GM18507 (cell line): ENCODE measurements around the gene SLC29A3.

Experiments
- DNase-seq: peaks from one replicate; pipeline ENCODE4 v3.0.0; 2011; ENCODE audit warnings: low read depth; ENCODE audit not compliant: insufficient read length; ENCODE audit errors: extremely low spot score
- FAIRE-seq: peaks from 2 replicates; lab custom pipeline; 2011; peaks lifted over from hg19 to GRCh38; lab: Jason Lieb, UNC

SLC29A3 gene

DNA sequence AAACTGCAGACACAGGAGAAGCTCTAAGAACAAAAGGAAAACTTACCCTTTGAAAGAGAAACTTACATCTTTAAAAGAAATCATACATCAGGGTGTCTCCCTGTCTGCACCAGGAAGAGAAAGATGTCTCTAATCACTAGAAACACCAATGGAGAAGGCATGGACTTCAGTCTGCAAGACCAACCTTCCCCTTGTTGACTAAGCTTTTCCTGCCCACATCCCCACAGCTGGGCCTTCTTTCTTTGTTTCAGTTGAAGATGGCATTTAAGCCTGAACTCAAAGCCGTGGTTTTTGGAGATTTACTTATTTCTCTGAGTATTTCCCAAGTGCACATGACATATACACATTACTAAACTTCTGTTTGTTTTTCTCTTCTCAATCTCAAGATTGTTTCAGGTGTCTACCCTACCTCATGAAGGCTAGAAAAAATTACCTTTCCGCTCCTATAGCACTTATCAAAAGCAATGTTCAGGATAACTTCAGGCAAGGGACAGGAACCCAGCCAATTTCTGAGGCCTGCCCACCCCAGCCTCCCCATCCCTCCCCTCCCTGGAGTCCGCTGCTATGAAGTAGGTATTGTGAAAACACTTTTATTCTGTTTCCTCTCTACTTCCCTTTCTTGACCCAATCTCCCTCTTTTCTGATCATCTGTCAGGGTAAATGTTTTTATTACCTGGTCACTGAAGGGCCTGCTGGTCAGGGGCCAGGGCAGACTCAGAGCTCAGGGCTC lies 2.8 kb upstream of the SLC29A3 start:
- FAIRE-seq (no peak), DNase-seq (no peak)

DNA sequence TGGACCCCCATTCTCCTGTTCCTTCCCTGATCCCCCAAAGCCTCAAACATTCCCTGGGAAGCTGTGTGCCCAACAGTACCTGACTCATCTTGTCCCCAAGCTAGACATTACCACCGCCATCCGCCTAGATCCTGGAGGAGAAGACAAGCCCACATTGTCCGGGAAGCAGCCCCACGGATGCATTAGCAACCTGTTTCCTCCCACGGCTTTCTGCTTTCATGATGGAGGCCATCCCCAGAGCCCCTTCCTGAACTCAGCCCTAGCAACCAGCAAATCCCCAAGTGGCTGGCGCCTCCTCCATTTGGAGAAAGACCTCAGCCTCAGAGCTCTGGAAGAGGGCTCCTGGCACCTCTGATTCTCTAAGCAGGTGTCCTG lies 2.3 kb upstream of the SLC29A3 start:
- no peak for FAIRE-seq

DNA sequence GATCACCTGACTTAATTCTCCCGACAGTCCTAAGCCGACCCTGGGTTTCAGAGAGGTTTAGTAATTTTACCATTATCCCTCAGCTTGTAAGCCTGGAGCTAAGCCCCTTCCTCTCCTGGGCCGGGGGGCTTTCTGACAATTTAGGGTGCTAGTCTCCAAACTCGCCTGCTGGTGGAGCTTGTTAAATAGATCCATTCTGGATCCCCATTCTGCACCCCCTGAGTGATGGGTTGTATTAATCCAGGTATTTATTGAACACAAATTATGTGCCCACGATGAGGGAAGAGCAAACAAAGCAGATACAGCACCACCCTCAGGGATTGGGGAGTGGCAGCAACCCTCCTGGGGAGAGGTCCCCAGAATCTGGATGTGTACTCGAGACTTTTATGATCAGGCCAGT lies 1.3 kb upstream of the SLC29A3 start:
- DNase-seq (no peak), FAIRE-seq (no peak)

More for the DNA sequence above, 2.3 kb upstream of the SLC29A3 start:
- no peak for DNase-seq

DNA sequence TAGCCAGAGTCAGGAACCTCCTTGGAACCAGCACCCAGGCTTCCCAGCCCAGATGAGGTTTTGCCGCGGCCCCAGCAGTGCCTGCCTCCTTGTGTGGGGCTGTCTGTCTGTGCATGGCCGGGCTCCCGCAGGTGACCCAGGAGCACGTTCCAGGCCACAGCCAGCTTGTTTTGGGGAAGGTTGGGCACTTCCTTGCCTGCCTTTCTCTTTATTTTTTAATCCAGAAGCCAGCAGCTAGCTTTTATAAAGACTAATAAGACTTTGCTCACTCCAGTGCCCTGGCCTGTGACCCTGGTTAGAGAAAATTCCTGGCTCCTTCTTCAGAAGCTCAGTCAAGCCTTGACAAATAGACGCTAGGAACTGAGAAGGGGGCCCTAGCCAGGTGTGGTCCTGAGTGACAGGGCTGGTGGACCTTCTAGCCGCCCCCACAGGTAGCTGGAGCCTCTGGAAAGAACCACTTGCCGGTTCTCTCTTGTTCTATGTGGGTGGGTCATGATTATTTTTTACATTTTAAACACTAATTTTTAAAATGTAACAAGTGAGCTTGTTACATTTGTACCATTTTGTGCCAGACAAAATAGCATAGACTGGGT lies 837 bp downstream of the SLC29A3 start:
- DNase-seq: no peak
- no peak for FAIRE-seq

DNA sequence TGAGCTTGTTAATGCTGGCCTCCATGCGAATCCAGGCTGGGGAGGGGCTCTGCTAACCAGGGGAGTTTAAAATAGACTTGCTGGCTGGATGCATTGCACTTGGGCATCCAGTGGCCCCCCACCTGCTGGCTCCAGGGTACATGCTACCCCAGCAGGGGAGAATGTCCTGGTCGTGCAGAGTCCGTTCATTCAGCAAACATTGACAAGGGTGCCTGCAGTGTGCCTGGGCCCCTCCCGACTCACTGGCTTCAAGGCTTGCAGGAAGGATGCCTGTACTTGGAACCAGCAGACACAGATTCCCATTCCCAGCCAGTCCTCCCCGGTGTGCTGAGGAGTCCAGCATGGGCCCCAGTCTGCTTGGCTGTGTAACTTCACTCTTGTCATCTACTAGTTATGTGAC lies 1.5 kb downstream of the SLC29A3 start:
- DNase-seq (no peak), FAIRE-seq (no peak)

DNA sequence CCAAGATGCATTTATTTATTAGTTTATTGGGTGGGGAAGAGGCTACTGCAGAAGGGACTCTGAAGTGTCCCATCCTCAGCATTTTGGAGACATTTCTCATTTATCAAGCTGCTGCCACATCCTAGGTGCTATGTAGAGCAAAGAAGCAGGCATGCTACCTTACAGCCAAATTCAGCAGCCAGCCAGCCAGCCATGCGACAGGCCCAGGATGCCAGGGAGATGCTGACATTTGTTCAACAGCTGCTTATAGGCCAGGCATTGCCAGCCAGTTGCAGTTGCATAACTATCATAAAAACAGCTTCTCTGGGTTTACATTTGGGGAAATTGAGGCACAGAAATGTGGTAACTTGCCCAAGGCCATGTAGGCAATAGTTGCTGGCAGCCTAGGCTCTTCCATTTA lies 2.3 kb downstream of the SLC29A3 start:
- no peak for FAIRE-seq
- no peak for DNase-seq

DNA sequence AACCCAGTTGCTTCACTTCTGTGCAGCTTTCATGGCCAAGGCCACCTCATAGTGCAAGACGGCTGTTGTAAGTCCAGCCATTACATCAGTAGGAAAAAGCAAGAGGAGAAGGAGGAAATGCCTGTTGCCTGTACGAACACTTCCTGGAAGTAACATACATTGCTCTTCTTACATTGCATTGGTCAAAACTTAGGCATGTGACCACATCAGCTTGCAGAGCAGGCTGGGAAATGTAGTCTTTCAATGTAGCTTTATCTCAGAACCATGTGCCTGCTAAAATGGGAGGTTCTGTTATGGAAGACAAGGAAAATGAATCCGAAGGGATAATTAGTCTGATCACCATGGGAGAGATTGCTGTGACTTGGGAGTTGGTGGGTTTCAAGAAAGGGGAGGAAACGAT lies 4.3 kb downstream of the SLC29A3 start:
- DNase-seq (no peak), FAIRE-seq (no peak)

DNA sequence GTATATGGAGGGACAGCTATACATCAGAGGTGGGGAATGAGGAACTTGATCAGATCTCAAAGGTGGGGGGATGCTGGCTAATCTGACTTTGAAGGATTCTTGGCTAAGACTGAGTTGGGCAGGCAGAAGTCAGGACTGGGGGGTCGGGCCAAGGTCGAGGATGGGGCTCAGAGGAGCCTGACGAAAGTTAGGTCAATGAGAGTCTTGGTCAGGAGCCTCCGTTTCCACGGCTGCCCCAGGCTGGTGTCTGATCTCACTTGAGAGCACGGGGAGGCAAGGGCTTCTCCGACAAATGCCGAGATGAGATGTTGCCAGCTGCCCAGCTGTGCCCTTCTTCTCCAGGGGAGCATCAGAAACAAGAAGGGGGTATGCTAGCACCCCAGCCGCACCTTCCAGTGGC lies 5.7 kb downstream of the SLC29A3 start:
- DNase-seq (no peak), FAIRE-seq (no peak)

DNA sequence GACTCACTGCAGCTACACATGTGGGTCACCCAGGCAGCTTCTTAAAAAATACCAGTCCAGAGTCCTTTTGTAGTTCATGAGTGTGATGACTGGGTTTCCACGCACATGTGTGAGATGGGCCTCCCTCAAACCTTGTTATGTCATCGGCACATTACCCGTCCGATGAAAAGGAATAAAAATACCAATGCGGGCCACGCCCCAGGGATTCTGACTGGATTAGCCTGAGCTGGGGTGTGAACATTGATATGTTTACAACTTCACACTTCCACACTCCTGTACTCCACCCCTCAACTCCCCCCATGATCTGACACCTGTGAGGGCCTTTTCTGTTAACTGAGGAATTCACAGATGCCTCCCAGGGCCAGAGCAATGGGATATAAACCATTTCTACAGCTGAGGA lies 6.2 kb downstream of the SLC29A3 start:
- FAIRE-seq (no peak), DNase-seq (no peak)

DNA sequence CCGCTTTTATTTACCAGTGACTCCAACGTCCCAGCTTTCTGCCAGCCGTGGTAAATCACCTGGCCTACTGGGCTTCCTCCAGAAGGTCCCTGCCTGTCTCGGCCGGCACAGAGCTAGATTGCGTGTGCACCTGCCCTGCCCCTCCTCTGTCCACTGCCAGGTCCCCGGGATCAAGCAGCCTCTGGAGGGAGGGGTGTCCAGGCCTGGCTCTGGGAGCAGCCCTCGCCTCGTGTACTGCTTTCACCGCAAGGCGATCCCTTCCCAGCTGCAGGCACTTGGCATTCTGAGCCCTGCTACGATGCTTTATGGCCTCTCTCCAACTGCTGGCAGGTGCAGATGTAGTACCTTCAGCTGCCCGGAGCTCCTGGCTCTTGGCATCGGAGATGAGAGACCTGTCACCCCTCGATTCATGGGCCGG lies 7.4 kb downstream of the SLC29A3 start:
- no peak for DNase-seq
- FAIRE-seq: no peak

DNA sequence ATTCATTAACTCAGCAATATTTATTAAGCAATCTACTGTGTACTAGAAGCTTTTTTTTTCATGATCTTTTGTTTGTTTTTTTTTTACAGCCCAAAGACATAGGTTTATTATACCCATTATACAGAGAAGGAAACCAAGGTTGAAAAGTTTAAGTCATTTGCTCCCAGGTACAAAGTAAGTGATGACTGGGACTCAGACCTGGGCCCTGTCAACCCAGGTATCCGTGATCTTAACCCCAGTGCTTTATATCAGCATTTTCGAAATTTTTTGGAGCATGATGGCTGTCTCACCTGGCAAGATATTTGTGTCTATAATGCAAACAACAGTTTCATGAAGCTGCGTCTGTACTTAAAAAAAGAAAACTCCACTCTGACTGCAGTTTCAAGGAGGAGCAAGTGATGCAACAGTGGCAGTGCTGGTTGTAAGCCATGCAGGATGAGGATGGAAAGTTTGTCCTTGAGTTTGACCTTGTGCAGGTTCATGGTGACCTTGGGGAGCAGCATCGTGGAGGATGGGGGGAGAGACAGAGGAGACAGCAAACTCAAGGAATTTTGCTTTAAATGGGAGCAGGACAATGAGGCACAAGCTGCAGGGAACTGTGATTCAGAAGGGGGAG lies 11.8 kb downstream of the SLC29A3 start:
- FAIRE-seq (no peak), DNase-seq (no peak)

DNA sequence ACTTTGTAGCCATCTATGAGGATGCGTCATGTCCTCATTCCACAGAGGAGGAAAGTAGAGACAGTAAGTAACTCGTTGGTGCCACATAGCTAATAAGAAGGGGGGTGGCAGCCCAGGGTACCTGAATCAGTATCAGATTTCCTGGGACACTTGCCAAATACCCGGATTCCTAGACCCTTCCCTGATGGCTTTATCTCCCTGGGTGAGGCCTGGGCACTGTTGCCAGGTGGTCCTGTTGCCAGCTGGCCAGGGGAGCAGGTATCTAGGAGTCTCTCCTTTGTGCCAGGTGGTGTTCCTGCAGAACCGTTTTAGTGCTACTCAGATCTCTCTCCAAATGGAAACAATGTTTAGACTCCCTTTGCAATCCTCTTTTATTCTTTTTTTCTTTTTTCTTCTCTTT lies 12.7 kb downstream of the SLC29A3 start:
- FAIRE-seq (no peak), DNase-seq (no peak)

DNA sequence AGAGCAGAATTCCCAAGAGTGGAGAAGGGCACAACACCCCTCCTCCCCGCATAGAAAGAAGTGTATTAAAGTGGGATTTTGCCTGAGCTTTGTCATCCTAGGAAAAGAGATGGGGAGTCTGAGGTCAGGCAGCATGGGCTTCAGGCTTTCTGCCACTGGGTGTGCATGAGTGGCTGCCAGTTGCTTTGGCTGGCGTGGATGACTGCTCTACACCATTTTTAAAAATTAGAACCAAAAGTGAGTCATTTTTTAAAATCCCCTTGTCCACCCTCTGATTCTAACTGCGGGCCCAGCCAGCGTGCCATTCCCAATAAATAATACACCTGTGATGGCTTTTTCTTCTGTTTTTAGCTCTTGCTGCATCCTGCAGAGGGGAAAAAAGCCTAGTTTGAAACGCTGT lies 13.4 kb downstream of the SLC29A3 start:
- no peak for FAIRE-seq
- no peak for DNase-seq

DNA sequence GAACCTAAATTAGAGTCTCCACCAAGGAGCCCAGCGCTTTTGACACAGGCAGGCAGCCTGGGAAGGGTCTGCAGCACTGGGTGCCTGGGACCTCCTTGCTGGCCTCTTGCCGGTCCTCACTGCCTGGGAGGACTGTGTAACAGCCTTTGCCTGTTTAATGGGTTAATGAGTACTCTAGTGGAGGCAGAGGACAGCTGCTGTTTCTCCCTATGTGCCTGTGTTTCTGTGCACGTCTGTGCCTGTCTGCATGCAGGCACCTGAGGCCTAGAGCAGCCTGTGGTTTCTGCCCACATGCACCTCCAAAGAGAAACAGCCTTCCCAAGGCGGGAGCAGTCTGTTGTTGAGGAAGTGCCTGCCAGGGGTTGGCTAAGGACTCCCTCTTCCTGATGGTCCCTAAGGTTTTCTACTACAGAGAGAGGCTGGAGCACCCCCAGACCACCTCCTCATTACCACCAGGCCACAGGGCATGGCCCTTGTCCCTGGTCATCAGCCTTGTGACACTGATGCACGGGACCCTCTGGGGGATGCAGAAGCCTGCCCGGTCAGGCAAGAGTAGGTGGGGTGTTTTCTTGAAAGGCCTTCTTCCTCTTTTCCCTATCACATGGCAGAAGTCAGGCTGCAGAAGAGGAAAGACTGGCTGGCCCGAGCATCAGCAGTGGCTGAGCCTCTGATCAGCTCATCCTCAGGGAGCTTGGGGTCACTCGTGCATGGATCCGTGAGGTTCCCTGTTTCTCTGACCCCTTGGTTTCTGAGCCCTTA lies 14.2 kb downstream of the SLC29A3 start:
- no peak for DNase-seq
- no peak for FAIRE-seq

DNA sequence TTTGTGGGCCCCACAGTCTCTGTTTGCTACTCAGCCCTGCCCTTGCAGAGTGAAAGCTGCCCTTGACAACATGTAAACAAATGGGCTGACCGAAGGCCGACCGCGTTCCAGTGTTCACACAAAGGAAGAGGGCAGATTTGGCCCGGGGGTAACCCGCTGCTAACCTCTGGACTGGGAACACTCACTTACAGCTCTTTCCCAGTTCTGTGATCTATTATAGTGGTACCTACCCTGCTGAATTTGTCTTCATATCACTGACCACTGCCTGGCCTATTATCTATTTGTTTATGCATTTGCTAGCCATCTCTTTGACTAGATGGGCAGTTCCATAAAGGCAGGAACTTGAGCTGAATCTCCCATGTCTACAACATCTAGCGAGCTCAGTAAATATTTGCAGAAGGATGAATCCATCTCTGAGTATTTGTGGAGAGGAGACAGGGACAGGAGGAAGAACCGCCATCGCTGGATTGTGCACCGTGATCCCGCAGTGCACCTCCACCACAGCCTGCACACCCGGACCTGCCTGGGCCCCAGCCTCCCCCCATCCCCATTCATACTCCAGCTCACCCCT lies 15.2 kb downstream of the SLC29A3 start:
- DNase-seq (no peak), FAIRE-seq (no peak)

DNA sequence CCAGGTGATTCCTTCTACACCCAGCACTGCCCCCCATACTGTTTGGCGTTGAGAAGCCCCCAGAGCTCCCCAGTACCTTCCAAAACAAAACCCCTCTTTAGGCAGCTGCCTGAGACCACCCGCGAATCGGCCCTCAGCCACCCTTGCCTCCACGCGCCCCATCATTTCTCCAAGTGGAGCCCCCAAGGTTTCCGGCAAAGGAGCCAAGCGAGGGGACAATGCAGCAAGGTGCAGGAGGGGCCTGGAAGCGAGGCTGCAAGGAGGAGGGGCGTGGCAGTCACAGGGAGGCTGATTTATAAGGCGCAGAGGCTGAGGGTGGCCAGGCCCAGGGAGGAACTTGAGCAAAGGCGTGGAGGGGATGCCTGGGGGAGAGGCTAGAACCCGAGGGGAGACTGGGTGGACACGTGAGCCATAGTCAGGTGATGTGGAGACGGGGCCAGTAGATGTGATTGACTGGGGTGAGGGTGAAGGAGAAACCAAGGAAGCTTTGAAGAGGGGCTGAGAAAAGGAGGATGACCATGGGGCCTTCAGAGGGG lies 16.2 kb downstream of the SLC29A3 start:
- DNase-seq (no peak), FAIRE-seq (no peak)

DNA sequence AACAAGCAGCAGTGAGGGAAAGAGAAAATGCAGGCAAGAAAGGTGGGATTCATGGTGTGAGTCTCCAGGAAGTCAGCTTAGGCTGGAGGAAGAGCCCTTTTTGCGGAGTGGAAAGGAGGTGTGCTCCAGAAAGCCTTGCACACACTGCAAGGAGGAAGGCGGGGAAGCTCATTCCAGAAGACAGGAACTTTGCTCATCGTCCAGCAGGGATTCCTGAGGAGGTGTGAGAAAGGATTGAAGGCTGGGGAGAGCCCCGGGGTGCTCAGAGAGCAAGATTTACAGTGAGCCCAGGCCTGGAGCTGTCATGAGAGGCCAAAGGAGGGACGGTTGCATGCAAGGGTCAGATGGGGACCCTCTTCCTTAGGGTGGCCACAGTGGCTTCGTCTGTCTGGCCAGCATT lies 17.6 kb downstream of the SLC29A3 start:
- DNase-seq: no peak
- FAIRE-seq: no peak

DNA sequence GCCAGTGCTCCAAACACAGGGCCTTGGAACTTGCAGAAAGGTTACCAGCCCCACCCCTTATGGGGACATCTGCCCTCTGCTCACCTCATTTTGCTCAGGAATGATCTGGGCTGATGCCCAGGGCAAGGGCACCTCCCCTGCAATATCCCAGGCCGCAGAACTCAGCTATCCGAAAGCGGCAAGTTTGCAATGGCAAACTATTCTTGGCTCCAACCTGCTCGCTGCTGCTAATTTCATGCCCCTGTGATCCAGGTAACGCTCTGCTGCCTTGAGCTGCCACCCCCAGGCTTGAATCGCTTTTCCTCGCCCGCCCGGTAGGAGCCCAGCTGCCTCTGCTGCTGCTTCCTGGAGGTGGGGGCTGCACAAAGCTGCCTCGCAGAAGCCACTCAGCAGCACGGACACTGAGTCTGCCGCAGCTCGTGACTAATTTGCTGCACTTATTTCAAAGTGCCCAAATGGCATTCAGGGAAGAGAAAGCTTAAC lies 18.2 kb downstream of the SLC29A3 start:
- DNase-seq: no peak
- FAIRE-seq: no peak

DNA sequence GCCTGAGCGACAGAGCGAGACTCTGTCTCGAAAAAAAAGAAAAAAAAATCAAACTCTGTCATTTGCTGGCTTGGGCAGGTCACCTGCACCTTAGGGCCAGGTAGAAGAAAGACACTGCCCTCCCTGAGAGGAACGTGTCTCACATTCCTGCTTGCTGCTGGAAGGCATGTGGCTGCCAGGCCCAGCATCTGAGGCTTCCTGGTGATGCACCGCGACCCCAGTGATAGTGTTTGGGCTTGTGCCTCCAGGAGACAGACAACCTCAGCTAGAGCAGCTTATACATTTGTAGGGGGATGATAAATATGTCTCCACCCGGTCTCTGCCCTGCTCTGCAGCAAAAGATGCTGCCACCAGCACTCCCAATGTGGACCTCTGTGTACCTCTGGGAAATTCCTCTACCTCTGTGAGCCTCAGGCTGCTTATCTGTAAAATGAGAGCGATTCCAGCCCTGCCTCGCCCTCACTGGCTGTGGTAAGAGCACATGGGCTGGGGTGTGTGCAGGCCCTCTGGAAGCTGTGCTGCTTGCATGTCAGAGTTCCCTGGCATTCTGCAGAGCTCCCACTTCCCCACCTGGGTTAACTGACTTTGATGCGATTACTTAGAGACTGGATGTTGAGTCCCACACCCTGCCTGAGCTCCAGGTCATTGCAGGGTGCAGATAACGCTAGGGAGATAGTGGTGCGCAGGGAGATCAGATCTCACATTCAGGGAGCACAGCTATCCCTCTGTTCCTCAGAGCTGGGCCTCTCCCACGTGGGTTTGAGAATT lies 19.9 kb downstream of the SLC29A3 start:
- FAIRE-seq (no peak), DNase-seq (no peak)
